Activated T-helper 2 cell treated with anti-CD3 and anti-CD28 coated beads, Interferon-gamma antibody, Interleukin-2, Interleukin-4, amounts not matched to agents 10 μg/mL and 5 μg/mL and 100 μg/mL, durations not matched to agents 14 hours and 24 hours and 36 hours (primary cell): ENCODE results near the gene MSL3B. TPM values are rescaled to one million over a fixed set of nuclear protein-coding genes. Genes with fewer than 3 reads are reported as not detected.

Source experiments
- DNase-seq: peaks from one replicate; pipeline ENCODE4 v3.0.0; 2021; ENCODE audit warnings: low spot score
- H3K27ac Mint-ChIP-seq: one replicate; pipeline ENCODE4 v1.8.0; 2021; ENCODE audit warnings: mixed read lengths
- H3K27me3 Mint-ChIP-seq: one replicate; pipeline ENCODE4 v1.8.0; 2021; ENCODE audit warnings: low read depth, mixed read lengths
- H3K36me3 Mint-ChIP-seq: one replicate; pipeline ENCODE4 v1.8.0; 2021; ENCODE audit warnings: low read depth, mixed read lengths
- H3K4me1 Mint-ChIP-seq: one replicate; pipeline ENCODE4 v1.8.0; 2021; ENCODE audit warnings: low read depth, mixed read lengths
- H3K4me3 Mint-ChIP-seq: one replicate; pipeline ENCODE4 v1.8.0; 2021; ENCODE audit warnings: low read depth, mild to moderate bottlenecking, moderate library complexity, mixed read lengths
- H3K9me3 Mint-ChIP-seq: one replicate; pipeline ENCODE4 v1.8.0; 2021; ENCODE audit warnings: mixed read lengths
- intact Hi-C: fragments of 100-400 bp; cut with micrococcal nuclease; formaldehyde crosslinking; loops from one replicate; pipeline ENCODE4 v1.15.1; 2023
- total RNA-seq: library from RNA; stranded (reverse); gene quantifications from 2 replicates; pipeline ENCODE4 v1.2.3, GENCODE V29; 2022

The MSL3B gene

GRCh38 chr2:233817995-233818638, 50.1 kb downstream of the MSL3B start:
- H3K27me3 Mint-ChIP-seq = peaks cover 11% of the 10 kb centered on the region
- DNase-seq = no peak

GRCh38 chr2:233817361-233817911, 50.8 kb downstream of the MSL3B start:
- no peaks in the 10 kb centered on the region for H3K4me1 Mint-ChIP-seq
- peaks cover 11% of the 10 kb centered on the region for H3K27me3 Mint-ChIP-seq
- no peak overlapping the region for H3K27ac Mint-ChIP-seq
- no peak for DNase-seq
- intact Hi-C loops = no loop called here
- H3K9me3 Mint-ChIP-seq = no peaks in the 10 kb centered on the region
- no peak overlapping the region for H3K4me3 Mint-ChIP-seq
- no peaks in the 10 kb centered on the region for H3K36me3 Mint-ChIP-seq

More at GRCh38 chr2:233817995-233818638, 50.1 kb downstream of the MSL3B start:
- Mint-ChIP-seq H3K4me3 (no peak overlapping the region), H3K27ac (no peak overlapping the region), H3K36me3 (no peaks in the 10 kb centered on the region), H3K4me1 (no peaks in the 10 kb centered on the region), H3K9me3 (no peaks in the 10 kb centered on the region)
- intact Hi-C loops = no loop called here

- H3K4me3 Mint-ChIP-seq = no peak overlapping the region
- H3K36me3 Mint-ChIP-seq = no peaks in the 10 kb centered on the region
- no peak overlapping the region for H3K27ac Mint-ChIP-seq
- H3K4me1 Mint-ChIP-seq = no peaks in the 10 kb centered on the region
- peaks cover 14% of the 10 kb centered on the region for H3K27me3 Mint-ChIP-seq
- no peaks in the 10 kb centered on the region for H3K9me3 Mint-ChIP-seq
- intact Hi-C loops = no loop called here
- DNase-seq = no peak
Observed at GRCh38 chr2:233816771-233817170, 51.4 kb downstream of the MSL3B start.

GRCh38 chr2:233816334-233816733, 51.9 kb downstream of the MSL3B start:
- no peaks in the 10 kb centered on the region for H3K36me3 Mint-ChIP-seq
- intact Hi-C loops = no loop called here
- H3K27ac Mint-ChIP-seq = no peak overlapping the region
- H3K9me3 Mint-ChIP-seq = no peaks in the 10 kb centered on the region
- H3K27me3 Mint-ChIP-seq = peaks cover 14% of the 10 kb centered on the region
- H3K4me1 Mint-ChIP-seq = no peaks in the 10 kb centered on the region
- DNase-seq = no peak
- H3K4me3 Mint-ChIP-seq = no peak overlapping the region

- intact Hi-C loops = no loop called here
- H3K27me3 Mint-ChIP-seq = peaks cover 14% of the 10 kb centered on the region
- H3K27ac Mint-ChIP-seq = no peak overlapping the region
- no peak overlapping the region for H3K4me3 Mint-ChIP-seq
- no peaks in the 10 kb centered on the region for H3K36me3 Mint-ChIP-seq
- H3K4me1 Mint-ChIP-seq = no peaks in the 10 kb centered on the region
- DNase-seq = no peak
- H3K9me3 Mint-ChIP-seq = no peaks in the 10 kb centered on the region
Observed at GRCh38 chr2:233815861-233816260, 52.3 kb downstream of the MSL3B start.

Other genes with a start within 250 kb of the MSL3B start
- not detected in 2 replicates for gene UGT1A10, start 231.9 kb downstream of the MSL3B start, total RNA-seq
- not detected in 2 replicates for gene UGT1A9, start 196.5 kb downstream of the MSL3B start, total RNA-seq
- gene UGT1A7, start 186.5 kb downstream of the MSL3B start, total RNA-seq = not detected in 2 replicates
- not detected in 2 replicates for gene UGT1A6, start 175.5 kb downstream of the MSL3B start, total RNA-seq
- gene UGT1A5, start 155.5 kb downstream of the MSL3B start, total RNA-seq = not detected in 2 replicates
- not detected in 2 replicates for gene UGT1A4, start 149.7 kb downstream of the MSL3B start, total RNA-seq
- gene UGT1A3, start 139.3 kb downstream of the MSL3B start, total RNA-seq = not detected in 2 replicates
- not detected in 2 replicates for gene UGT1A1, start 108.1 kb downstream of the MSL3B start, total RNA-seq
- gene MROH2A, start 90.1 kb downstream of the MSL3B start, total RNA-seq = not detected in 2 replicates
- gene HJURP, start 13.9 kb downstream of the MSL3B start, total RNA-seq = 50.5 and 52.4 TPM in 2 replicates
- gene TRPM8, start 49.0 kb upstream of the MSL3B start, total RNA-seq = not detected in 2 replicates
- gene SPP2, start 182.3 kb upstream of the MSL3B start, total RNA-seq = not detected in 2 replicates